HG02970 (cell line): ENCODE results near the gene ST6GALNAC4.
"Not testable (repeated sequence)": the region's sequence is repeated elsewhere in the genome, so short reads cannot be mapped to it uniquely, and the experiment has no call there.

Source experiments
- ATAC-seq: cut with Tn5 transposase; IDR thresholded peaks from one replicate; pipeline ENCODE4 v1.9.1; 2021; ENCODE audit warnings: mild to moderate bottlenecking, moderate library complexity, moderate number of reproducible peaks; ENCODE audit not compliant: unreplicated experiment, low FRiP score

Gene ST6GALNAC4

DNA sequence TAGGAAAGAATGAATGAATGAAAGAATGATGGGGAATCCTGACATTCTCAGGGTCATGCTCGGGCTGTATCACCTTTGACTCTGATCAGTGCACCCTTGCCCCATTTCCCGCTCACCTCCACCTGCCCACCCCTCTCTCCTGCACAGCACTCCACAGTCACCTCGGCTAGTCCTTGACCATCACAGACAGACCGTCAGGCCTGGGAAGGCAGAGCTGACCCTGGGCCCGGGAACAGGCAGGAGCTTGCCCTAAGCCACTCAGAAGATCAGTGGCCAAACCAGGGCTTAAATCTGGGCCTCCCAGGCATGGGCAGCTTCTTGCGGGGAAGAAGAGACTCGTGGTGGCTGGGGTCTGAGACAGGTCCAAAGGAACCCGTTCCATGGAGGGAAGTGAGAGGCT lies 21.0 kb downstream of the ST6GALNAC4 start:
- no peak for ATAC-seq

DNA sequence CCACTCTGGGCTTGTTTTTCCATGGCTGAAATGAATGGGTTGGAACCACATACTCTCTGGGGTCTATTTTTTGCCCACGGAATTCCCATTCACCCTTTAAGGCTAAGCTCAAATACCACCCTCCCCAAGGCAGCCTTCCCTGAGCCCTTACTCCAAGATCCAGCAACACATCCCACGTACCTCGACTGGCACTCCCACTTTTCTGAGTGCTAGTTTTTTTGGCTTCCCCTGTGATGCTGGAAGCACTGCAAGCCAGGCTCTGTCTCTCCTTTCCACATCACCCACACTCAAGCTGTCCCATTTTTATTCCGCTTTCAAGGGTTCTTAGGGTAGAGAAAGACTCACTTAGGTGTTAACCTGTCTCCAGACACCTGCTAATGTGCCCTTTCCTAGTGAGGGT lies 23.4 kb downstream of the ST6GALNAC4 start:
- ATAC-seq = no peak

DNA sequence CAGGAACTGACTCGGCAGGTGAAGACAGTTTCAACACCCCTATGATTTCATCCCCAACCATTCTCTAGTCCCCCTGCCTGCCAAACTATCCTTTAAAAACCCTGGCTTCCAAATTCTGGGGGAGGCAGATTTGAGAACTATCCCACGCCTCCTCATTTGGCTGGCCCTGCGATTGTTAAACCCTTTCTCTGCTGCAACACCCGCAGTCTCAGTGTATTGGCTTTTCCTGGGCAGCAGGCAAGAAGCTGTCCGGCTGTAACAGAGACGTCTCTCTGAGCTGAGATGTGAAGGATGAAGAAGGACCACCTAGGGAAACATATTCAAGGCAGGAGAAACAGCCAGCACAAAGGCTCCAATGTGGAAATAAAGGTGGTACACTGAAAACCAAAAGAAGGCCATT lies 24.0 kb downstream of the ST6GALNAC4 start:
- no peak for ATAC-seq

DNA sequence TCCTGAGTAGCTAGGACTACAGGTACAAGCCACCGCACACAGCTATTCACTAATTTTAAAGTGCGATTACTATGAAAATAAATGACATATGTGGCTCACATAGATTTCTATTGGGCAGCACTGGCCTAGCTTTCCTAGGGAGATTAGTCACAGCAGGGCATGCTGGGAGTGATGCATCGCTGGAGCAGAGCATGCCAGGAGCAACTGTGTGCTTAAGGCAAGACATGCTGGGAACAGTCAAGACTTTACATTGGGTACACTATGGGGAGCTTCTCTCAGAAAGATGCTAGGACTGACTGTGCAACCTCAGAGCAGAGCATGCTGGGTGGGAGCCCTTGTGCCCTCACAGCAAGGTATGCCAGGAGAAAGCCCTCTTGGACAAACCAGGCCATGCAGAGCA lies 26.8 kb downstream of the ST6GALNAC4 start:
- ATAC-seq = no peak

DNA sequence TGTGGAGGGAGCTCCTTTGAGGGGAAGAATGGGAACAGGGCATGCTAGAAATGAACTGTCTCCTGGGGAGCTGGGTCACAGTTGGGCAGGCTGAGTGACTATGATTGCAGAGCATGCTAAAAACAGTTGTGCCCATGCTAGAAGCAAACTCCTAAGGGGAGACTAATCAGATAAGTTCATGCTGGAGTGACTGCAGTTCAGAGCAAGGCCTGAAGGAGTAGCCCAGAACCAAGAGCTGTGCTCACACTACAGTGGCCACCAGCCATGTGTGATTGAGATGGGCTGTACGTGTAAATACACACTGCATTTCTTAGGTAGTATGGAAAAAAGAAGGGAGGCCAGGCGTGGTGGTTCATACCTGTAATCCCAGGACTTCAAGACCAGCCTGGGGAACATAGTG lies 29.0 kb downstream of the ST6GALNAC4 start:
- no peak for ATAC-seq

GRCh38 chr9:127886401-127886972 lies 30.4 kb downstream of the ST6GALNAC4 start:
- ATAC-seq = no peak

DNA sequence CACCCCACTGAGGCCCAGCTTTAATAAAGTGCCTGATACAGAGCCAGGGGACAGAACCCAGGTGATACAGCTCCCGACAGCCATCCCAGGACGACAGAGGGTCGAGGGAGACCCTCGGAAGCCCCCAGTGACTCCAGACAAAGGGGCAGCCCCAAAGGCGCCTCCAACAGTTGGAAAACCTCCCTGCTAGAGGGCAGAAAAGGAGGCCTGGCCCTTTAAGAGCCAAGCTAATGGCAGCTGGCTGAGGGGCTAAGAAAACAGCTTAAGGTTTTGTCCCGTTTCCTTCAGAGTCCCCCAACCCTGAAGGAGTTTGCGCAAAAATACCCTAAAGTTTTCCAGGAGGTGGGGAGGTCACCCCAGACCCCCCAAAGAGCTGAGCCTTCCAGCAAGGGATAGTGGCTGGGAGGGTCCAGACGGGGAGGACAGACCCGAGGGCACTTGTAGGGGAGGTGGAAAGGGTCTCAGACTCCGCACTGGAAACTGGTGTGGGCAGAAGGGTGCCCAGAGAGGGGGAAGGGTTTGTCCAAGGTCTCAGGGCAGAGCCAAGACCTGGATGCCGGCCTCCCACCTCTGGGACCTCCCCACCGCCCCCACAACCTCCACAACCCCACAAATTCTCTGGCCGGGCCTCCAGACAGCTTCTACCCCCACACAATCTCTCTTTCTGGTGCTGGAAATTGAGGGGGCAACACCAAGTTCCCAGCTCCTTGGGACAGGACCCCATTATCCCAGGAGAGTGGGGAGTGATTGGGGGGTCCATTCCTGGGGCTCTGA lies 31.1 kb downstream of the ST6GALNAC4 start:
- ATAC-seq = no peak

DNA sequence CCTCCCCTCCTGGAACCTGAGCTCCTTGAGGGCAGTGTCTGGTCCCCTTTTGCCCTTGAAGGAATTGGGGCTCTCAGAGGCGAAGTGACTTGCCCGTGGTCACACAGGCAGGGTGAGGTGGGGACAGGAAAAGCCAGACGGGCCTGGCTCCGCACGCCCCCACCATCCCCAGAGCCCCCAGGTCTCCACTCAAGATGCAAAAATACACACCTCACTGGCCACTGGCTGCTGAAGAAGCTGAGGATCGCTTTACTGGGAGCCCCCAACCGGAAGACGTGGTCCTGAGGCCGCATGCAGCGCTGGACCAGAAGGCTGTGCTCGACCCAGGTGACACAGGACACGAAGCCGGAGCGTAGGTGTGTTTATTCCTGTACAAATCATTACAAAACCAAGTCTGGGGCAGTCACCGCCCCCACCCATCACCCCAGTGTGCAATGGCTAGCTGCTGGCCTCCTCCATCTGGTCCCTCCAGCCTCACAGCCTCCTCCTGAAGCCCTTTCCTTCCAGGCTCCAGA lies 31.8 kb downstream of the ST6GALNAC4 start:
- ATAC-seq = no peak

DNA sequence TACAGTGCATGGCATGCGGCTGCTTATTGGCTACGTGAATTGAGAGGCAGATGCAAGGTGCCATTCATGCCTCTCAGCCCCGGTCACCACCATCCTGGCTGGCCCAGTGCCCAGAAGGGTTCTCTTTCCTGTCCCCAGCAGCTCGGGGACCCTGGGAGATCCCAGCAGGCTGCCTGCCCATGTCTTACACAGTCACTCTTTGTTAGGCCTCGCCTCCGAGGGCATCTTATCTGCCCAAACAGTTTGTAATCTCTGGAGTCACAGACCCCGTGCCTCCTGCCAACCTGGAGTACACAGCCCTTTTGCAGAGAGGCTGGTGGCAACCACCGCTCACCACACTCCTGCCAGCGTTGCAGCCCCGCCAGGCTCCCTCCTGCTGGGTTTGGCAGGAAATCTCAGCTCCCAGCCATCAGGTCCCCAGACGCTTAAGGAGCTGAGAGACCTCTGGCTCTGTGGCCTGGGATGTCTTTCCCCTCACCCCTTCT lies 32.4 kb downstream of the ST6GALNAC4 start:
- no peak for ATAC-seq

GRCh38 chr9:127883959-127884358 lies 32.9 kb downstream of the ST6GALNAC4 start:
- no peak for ATAC-seq

GRCh38 chr9:127881715-127882114 lies 35.1 kb downstream of the ST6GALNAC4 start:
- ATAC-seq = not testable (repeated sequence)

DNA sequence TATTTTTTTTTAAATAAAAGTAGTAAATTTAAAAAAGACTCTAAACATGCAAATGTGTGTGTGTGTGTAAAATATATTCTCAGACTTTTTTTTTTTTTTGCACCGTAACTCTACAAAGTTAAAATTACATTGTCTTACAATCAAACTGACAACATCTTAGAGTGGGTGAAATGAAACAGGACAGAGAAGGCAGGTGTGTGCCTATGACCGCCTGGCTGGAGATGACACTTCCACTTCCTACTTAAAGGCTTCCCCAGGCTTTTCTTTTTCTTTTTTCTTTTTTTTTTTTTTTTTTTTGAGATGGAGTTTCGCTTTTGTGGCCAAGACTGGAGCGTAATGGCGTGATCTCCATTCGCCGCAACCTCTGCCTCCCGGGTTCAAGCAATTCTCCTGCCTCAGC lies 36.7 kb downstream of the ST6GALNAC4 start:
- no peak for ATAC-seq

DNA sequence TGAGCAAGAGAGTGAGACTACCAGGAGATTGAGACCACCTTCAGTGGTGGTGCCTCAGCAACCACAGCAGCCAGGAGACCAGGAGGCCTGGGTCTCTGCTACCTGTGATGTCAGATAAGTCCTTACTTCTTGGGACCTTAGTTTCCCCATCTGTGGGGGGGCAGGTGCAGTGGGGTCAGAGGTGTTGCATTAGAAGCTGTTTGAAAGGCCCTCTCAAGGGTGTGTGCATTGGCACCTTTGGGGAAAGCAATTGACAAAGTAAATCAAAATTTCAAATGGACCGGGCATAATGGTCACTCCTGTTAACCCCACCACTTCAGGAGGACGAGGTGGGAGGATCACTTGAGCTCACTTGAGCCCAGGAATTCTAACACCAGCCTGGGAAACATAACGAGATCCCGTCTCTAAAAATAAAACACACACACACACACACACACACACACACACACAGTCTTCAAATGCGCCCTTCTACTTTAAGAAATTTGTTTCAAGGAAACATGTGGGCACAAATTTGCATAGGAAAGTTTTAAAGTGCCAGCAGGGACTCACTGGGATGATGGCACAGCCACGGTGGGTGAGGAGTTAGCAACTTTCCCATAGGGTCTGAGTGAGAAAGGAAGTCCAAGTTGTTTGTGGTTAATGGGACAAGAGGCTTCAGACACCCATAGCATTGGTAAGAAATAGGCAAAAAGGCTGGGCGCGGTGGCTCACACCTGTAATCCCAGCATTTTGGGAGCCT lies 38.0 kb downstream of the ST6GALNAC4 start:
- no peak for ATAC-seq

- no peak for ATAC-seq
Measured at GRCh38 chr9:127878001-127878651, 38.7 kb downstream of the ST6GALNAC4 start.

DNA sequence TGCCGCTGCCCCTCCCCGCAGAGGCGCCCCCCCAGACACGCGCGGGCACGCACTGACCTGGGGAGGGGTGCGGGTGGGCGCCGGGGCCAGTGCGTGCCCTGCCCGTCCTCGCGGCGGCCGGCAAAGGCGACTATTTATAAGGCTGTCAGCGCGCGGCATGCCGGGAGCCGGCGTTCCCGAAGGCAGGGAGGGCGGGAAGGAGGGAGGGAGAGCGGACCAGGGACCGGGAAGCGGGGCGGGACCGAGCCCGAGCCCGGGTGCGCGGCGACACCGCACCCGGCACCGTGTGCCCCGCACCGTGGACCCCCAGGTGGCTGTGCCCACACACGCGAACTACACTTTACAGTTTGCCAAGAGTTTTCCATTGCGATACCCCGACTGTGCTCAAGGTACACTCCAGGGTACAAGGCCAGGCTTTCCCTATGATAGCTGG lies 39.3 kb downstream of the ST6GALNAC4 start, which contains the start of gene AK1:
Gene AK1 (minus strand): TSS at position 110 of the 433 bp plus-strand sequence. CDS start 3,058 bp downstream, outside the sequence.
- no peak for ATAC-seq

DNA sequence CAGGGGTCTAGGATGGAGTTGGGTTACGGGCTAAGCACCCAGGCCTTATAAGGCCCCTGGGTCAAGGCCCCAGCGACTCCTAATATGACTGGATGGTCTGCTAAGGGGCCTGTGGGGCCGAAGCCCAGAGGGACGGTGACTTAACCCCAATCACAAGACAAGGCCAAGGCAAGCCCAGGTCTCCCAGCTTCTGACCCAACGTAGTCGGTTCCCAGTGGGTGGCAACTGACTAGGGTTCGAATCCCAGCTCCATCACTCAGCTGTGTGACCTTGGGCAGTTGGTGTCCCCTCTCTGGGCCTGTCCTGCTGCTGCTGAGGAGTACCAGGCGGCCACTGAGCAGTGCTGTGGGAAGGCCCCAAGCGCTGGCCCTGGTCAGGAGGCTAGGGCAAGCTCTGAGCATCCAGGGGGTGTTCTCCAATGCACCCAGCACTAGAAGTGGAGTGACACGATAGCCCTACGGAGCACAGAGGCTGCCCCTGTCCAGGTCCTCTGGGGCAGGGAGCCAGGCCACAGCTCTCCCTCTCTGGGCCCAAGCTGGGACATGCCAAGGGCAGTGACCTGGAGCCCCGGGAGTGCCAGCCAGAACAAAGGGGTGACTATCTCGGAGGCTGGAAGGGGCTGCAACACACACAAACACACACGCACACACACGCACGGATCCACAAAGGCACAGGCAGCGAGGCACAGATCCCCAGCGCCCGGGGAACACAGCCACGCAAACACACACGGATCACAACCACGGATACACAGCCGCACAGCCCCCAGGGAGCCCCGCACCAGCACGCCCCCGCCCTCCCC lies 39.9 kb downstream of the ST6GALNAC4 start:
- no peak for ATAC-seq

GRCh38 chr9:127876026-127876763 lies 40.6 kb downstream of the ST6GALNAC4 start:
- no peak for ATAC-seq

GRCh38 chr9:127875306-127875966 lies 41.4 kb downstream of the ST6GALNAC4 start:
- ATAC-seq = no peak
